ENCODE data around the gene MAGI2.

DNA sequence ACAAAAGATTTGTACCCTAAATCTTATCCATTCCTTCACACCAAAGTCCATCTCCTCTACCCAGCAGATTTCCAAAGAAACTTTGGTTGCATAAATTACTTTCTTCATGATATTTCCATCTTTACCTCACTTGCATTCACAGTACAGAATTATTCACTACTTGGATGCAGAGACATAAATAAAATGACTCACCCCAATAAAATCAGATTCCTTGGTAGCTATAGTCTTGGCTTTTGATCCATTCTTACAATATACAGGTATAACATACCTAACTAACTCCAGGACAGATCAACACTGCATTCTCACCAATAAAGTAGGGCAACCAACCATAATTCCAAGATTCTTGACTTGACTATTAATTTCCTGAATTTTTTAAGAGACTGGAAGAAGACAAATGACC is 815.1 kb downstream of the MAGI2 start:
- TF ChIP-seq, protein P1, sequence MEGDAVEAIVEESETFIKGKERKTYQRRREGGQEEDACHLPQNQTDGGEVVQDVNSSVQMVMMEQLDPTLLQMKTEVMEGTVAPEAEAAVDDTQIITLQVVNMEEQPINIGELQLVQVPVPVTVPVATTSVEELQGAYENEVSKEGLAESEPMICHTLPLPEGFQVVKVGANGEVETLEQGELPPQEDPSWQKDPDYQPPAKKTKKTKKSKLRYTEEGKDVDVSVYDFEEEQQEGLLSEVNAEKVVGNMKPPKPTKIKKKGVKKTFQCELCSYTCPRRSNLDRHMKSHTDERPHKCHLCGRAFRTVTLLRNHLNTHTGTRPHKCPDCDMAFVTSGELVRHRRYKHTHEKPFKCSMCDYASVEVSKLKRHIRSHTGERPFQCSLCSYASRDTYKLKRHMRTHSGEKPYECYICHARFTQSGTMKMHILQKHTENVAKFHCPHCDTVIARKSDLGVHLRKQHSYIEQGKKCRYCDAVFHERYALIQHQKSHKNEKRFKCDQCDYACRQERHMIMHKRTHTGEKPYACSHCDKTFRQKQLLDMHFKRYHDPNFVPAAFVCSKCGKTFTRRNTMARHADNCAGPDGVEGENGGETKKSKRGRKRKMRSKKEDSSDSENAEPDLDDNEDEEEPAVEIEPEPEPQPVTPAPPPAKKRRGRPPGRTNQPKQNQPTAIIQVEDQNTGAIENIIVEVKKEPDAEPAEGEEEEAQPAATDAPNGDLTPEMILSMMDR (IDR thresholded peaks at IDR 0.05), result no peak
- no peak for TF ChIP-seq POLR2A (IDR thresholded peaks at IDR 0.05)
- TF ChIP-seq POLR2AphosphoS5 (IDR thresholded peaks at IDR 0.05), result no peak
- TF ChIP-seq EP300 (IDR thresholded peaks at IDR 0.05), result no peak

All from suprapubic skin (tissue), 4 donors.